ENCODE results near the gene RAB36. TPM values are rescaled to one million over a fixed set of nuclear protein-coding genes. Genes with fewer than 3 reads are reported as not detected.

RAB36 gene
- total RNA-seq, 3 donors from 2014 or later: 1.0 to 6.4 (median 1.2) TPM

GRCh38 chr22:23200898-23201297, 55.6 kb downstream of the RAB36 start:
- no peaks in the 10 kb centered on the region for H3K4me1 ChIP-seq (ENCODE audit: low read depth)
- H3K9me3 ChIP-seq: no peaks in the 10 kb centered on the region
- TF ChIP-seq CTCF (IDR thresholded peaks at IDR 0.05): no peak
- DNase-seq: no peak
- no peak overlapping the region for H3K4me3 ChIP-seq
- no peak for ATAC-seq
- intact Hi-C loops (cut with DNase I, micrococcal nuclease): no loop called here
- no peaks in the 10 kb centered on the region for H3K36me3 ChIP-seq (ENCODE audit: low read depth)

GRCh38 chr22:23202812-23203451, 57.7 kb downstream of the RAB36 start:
- Histone ChIP-seq H3K9me3 (no peaks in the 10 kb centered on the region), H3K4me3 (no peak overlapping the region), H3K4me1 (ENCODE audit: low read depth) (no peaks in the 10 kb centered on the region), H3K36me3 (ENCODE audit: low read depth) (no peaks in the 10 kb centered on the region)
- intact Hi-C loops (cut with DNase I, micrococcal nuclease): no loop called here
- ATAC-seq: no peak
- DNase-seq: no peak
- TF ChIP-seq CTCF (IDR thresholded peaks at IDR 0.05): no peak

- Histone ChIP-seq H3K9me3 (no peaks in the 10 kb centered on the region), H3K36me3 (ENCODE audit: low read depth) (no peaks in the 10 kb centered on the region), H3K4me1 (ENCODE audit: low read depth) (no peaks in the 10 kb centered on the region), H3K4me3 (no peak overlapping the region)
- DNase-seq (no peak), ATAC-seq (no peak)
- no peak for TF ChIP-seq CTCF (IDR thresholded peaks at IDR 0.05)
- intact Hi-C loops (cut with DNase I, micrococcal nuclease): no loop called here
Measured at GRCh38 chr22:23203452-23204124, 58.3 kb downstream of the RAB36 start.

- intact Hi-C loops (cut with DNase I, micrococcal nuclease): no loop called here
- H3K36me3 ChIP-seq (ENCODE audit: low read depth): no peaks in the 10 kb centered on the region
- no peak for DNase-seq
- no peak overlapping the region for H3K4me3 ChIP-seq
- H3K4me1 ChIP-seq (ENCODE audit: low read depth): no peaks in the 10 kb centered on the region
- no peak for TF ChIP-seq CTCF (IDR thresholded peaks at IDR 0.05)
- H3K9me3 ChIP-seq: no peaks in the 10 kb centered on the region
- no peak for ATAC-seq
Measured at GRCh38 chr22:23204125-23204488, 58.8 kb downstream of the RAB36 start.

- ATAC-seq: peak; percentile 50
- intact Hi-C loops (cut with DNase I, micrococcal nuclease): no loop called here
- no peak for TF ChIP-seq CTCF (IDR thresholded peaks at IDR 0.05)
- DNase-seq: no peak
- Histone ChIP-seq H3K9me3 (no peaks in the 10 kb centered on the region), H3K4me1 (ENCODE audit: low read depth) (no peaks in the 10 kb centered on the region), H3K4me3 (no peak overlapping the region), H3K36me3 (ENCODE audit: low read depth) (no peaks in the 10 kb centered on the region)
Measured at GRCh38 chr22:23204541-23205157, 59.4 kb downstream of the RAB36 start.
